Heart right ventricle (tissue), 16 donors: ENCODE results near the gene FEM1A. TPM values are rescaled to one million over a fixed set of nuclear protein-coding genes. Genes with fewer than 3 reads are reported as not detected.
"Not testable (repeated sequence)": the region's sequence is repeated elsewhere in the genome, so short reads cannot be mapped to it uniquely, and the experiment has no call there.

Experiments
- ATAC-seq, 8 donors: fragments of 200-7000 bp; cut with Tn5 transposase; one replicate each; pipeline ENCODE4 v1.9.1; 2020; ENCODE audit warnings: mild to moderate bottlenecking in 8 of 8, moderate library complexity in 8 of 8, moderate number of reproducible peaks in 1 of 8
- DNase-seq, 2 donors: peaks; one replicate each; pipeline ENCODE4 v3.0.0-alpha.2; 2020
- H3K27ac ChIP-seq, 10 donors: fragments of 200-600 bp; sonication (generic) in 2 of 10; one replicate each; pipeline versions ENCODE4 v1.5.0 to v1.8.0; 2020 to 2022; ENCODE audit warnings: mild to moderate bottlenecking in 3 of 10
- H3K27me3 ChIP-seq, 7 donors: fragments of 200-600 bp; one replicate each; pipeline ENCODE4 v1.8.0; 2021 to 2022; ENCODE audit warnings: mild to moderate bottlenecking in 2 of 7
- H3K36me3 ChIP-seq, 9 donors: fragments of 200-600 bp; sonication (generic) in 1 of 9; one replicate each; pipeline versions ENCODE4 v1.5.0 to v1.8.0; 2020 to 2022; ENCODE audit warnings: mild to moderate bottlenecking in 2 of 9
- H3K4me1 ChIP-seq, 9 donors: fragments of 200-600 bp; sonication (generic) in 1 of 9; one replicate each; pipeline versions ENCODE4 v1.5.0 to v1.8.0; 2020 to 2022; ENCODE audit warnings: mild to moderate bottlenecking in 4 of 9
- H3K4me3 ChIP-seq, 10 donors: fragments of 200-600 bp; sonication (generic) in 2 of 10; one replicate each; pipeline versions ENCODE4 v1.5.0 to v1.8.0; 2020 to 2022; ENCODE audit warnings: mild to moderate bottlenecking in 7 of 10, moderate library complexity in 2 of 10
- H3K9me3 ChIP-seq, 11 donors: fragments of 200-600 bp in 10 of 11; sonication (generic) in 2 of 11; one replicate each; pipeline versions ENCODE4 v1.5.0 to v1.8.0; 2013 to 2022; ENCODE audit warnings: mild to moderate bottlenecking in 2 of 11, control low read depth in 1 of 11, moderate library complexity in 1 of 11
- CTCF ChIP-seq, 9 donors: fragments of 200-600 bp; sonication (generic) in 2 of 9; IDR thresholded peaks; one replicate each; pipeline versions ENCODE4 v1.5.0 to v1.8.0; 2021 to 2022; ENCODE audit warnings: antibody characterized with exemption in 9 of 9, mild to moderate bottlenecking in 5 of 9, moderate library complexity in 1 of 9
- WGBS, 2 donors: extraction: QIAGEN DNeasy Blood & Tissue Kit; methylation state at CpG; one replicate each; pipeline ENCODE4 v1.1.7; 2013; ENCODE audit warnings: inconsistent platforms in 1 of 2; 5-methylcytosine and 5-hydroxymethylcytosine counted together
- intact Hi-C, 10 donors: fragments of 100-400 bp; cut with DNase I; formaldehyde crosslinking; loops; one replicate each; pipeline versions ENCODE4 v1.11.1 to v1.14.2; 2022
- polyA plus RNA-seq, 2 donors: library from polyadenylated mRNA; stranded (reverse); fragments of 200-250 nt; gene quantifications; one replicate each; pipeline ENCODE4 v1.2.3, GENCODE V29; 2013
- total RNA-seq, 10 donors: library from RNA; stranded (reverse); fragmentation: NEBNext Ultra II Directional in 3 of 10; extraction: Animal tissue kit (Norgen Biotek cat#: 25700) in 3 of 10; gene quantifications; one replicate each; pipeline versions ENCODE4 v1.2.1 to v1.2.4, GENCODE V29; 2021 to 2023
- donor health status: Arrhythmogenic right ventricular cardiomyopathy.
- donor health status: ischemic (EF 13 %, LVEDD 7.1; RV severe dilation, severe dysfunction).
- donor health status: healthy with polysubstance abuse.
- donor health status: DM: no; HTN: yes; CAD: no.
- donor health status: DM: no; HTN: no; CAD: no.
- donor health status: ischemic (EF 25% LVEDD 6.9; RV normal size, moderate dysfunction).
- donor health status: ischemic (EF 25% LVEDD 5.7; RV mildly dilated, moderate dysfunction).
- donor health status: healthy.
- donor health status: DM: yes; HTN: yes; CAD: no.
- donor health status: Ischemic cardiomyopathy.
- donor health status: ischemic (EF 35%, LVEDD 5.7; RV mildly dilated, moderate dysfunction).
- donor health status: nonischemic (EF 11% LVEDD 7.7; RV severe dilation, severe dysfunction).
- donor health status: DM: yes; HTN: yes; CAD: no.
- donor health status: PGD.
- donor health status: ischemic (EF 29% LVEDD 5.4; RV normal size, mild dysfunction).
- donor health status: nonischemic (EF 23%, LVEDD 6.1; RV moderate dilation, normal function).

Gene FEM1A
- total and polyA plus RNA-seq, 12 donors, result 14.4 to 51.6 (median 47.7) TPM

GRCh38 chr19:4775627-4776152, 15.8 kb upstream of the FEM1A start:
- Histone ChIP-seq H3K4me1 (no peaks in the 10 kb centered on the region), H3K9me3 (peaks cover 0 to 2% (median 0%) of the 10 kb centered on the region in 11 donors), H3K27ac (no peak overlapping the region), H3K27me3 (peaks cover 0 to 8% (median 0%) of the 10 kb centered on the region in 7 donors), H3K4me3 (no peak overlapping the region), H3K36me3 (no peaks in the 10 kb centered on the region)
- ATAC-seq (no peak), DNase-seq (no peak)
- intact Hi-C loops, result no loop called here
- no peak for TF ChIP-seq CTCF (IDR thresholded peaks at IDR 0.05)
- WGBS, 2 donors, result 63 to 65% methylated on average over 5 of the region's 5 CpGs

DNA sequence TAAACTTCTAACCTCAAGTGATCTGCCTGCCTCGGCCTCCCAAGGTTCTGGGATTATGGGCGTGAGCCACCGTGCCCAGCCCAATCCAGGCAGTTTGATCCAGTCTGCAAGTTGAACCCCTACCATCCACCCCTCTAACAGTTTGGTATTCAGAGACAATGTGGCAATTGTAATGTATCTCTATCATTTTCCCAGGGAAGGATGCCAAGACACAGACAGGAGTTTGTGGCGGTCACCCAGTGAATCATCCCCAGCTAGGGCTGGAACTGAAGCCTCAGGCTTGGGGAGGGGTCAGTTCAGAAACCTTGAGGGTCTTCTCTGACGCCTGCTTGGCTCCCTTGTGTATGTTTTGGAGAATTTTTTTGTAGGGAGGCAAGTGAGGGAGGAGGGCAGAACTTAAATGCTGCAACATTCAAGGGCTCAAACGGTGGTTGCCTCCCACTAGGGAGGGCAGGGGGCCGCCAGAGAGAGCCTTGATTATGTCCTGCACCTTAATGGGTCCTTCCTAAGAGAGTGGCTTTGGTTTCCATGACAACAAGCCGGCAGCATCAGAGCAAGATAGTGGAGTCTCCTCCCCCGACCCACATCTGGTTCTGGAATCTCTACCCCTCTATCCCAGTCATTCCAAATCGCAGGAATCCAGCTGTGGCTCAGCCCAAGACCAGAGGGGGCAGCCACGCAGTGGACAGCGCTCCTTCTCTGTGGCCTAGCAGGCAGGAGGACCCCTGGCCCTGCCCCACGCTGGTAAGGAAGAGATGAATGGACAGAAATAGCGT, 14.9 kb upstream of the FEM1A start:
- Histone ChIP-seq H3K27ac (no peak overlapping the region), H3K27me3 (peaks cover 0 to 8% (median 0%) of the 10 kb centered on the region in 7 donors), H3K4me3 (no peak overlapping the region), H3K9me3 (peaks cover 0 to 6% (median 0%) of the 10 kb centered on the region in 11 donors), H3K4me1 (no peaks in the 10 kb centered on the region), H3K36me3 (no peaks in the 10 kb centered on the region)
- TF ChIP-seq CTCF (IDR thresholded peaks at IDR 0.05), result no peak
- ATAC-seq (no peak), DNase-seq (no peak)
- WGBS, 2 donors, result 43 to 47% methylated on average over 14 of the region's 14 CpGs
- intact Hi-C loops, result no loop called here

GRCh38 chr19:4778124-4778523, 13.4 kb upstream of the FEM1A start:
- H3K27ac ChIP-seq, H3K9me3 ChIP-seq, H3K36me3 ChIP-seq, DNase-seq, H3K4me3 ChIP-seq, ATAC-seq, H3K27me3 ChIP-seq, intact Hi-C loops, H3K4me1 ChIP-seq: not testable (repeated sequence)
- 73 to 77% methylated on average over 5 of the region's 5 CpGs for WGBS, 2 donors

DNA sequence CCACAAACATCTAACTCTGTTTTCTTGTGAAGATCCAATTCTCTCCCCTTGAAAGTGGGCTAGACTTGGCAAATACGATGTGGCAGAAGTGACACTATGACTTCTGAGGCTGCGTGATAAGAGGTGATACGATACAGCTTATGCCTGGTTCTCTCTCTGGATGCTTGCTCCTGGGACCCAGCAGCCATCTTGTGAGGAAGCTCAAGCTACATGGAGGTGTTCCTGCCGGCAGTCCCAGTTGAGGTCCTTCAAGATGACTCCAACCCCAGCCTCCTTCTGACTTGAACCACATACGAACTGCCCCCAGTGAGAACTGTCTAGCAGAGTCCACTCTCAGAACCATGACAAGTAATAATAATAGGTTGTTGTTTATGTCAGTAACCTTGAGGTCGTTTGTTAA, 10.7 kb upstream of the FEM1A start:
- Histone ChIP-seq H3K4me3 (no peak overlapping the region), H3K27me3 (peaks cover 0 to 8% (median 2%) of the 10 kb centered on the region in 7 donors), H3K27ac (no peak overlapping the region), H3K4me1 (peaks cover 0 to 7% (median 0%) of the 10 kb centered on the region in 9 donors), H3K36me3 (no peaks in the 10 kb centered on the region), H3K9me3 (peaks cover 0 to 6% (median 0%) of the 10 kb centered on the region in 11 donors)
- intact Hi-C loops, result loop anchor here in 4 of 10 donors (5.0 to 10.0 kb wide), 3 partner anchors 39 to 46 kb away; no protein-coding TSS in a partner anchor
- no peak for ATAC-seq
- TF ChIP-seq CTCF (IDR thresholded peaks at IDR 0.05), result no peak
- WGBS, 2 donors, result 76 to 77% methylated on average over 6 of the region's 6 CpGs
- DNase-seq, result no peak

- no peaks in the 10 kb centered on the region for H3K36me3 ChIP-seq
- no peak for TF ChIP-seq CTCF (IDR thresholded peaks at IDR 0.05)
- DNase-seq, result no peak
- H3K27me3 ChIP-seq, result peaks cover 0 to 8% (median 0%) of the 10 kb centered on the region in 7 donors
- intact Hi-C loops, result loop anchor here in 4 of 10 donors (5.0 to 10.0 kb wide), 3 partner anchors 40 to 47 kb away; no protein-coding TSS in a partner anchor
- H3K4me3 ChIP-seq, result no peak overlapping the region
- H3K9me3 ChIP-seq, result peaks cover 0 to 6% (median 0%) of the 10 kb centered on the region in 11 donors
- 50 to 63% methylated on average over 3 of the region's 3 CpGs for WGBS, 2 donors
- no peak for ATAC-seq
- peaks cover 0 to 7% (median 0%) of the 10 kb centered on the region in 9 donors for H3K4me1 ChIP-seq
- no peak overlapping the region for H3K27ac ChIP-seq
Measured at GRCh38 chr19:4781801-4782200, 9.7 kb upstream of the FEM1A start.

DNA sequence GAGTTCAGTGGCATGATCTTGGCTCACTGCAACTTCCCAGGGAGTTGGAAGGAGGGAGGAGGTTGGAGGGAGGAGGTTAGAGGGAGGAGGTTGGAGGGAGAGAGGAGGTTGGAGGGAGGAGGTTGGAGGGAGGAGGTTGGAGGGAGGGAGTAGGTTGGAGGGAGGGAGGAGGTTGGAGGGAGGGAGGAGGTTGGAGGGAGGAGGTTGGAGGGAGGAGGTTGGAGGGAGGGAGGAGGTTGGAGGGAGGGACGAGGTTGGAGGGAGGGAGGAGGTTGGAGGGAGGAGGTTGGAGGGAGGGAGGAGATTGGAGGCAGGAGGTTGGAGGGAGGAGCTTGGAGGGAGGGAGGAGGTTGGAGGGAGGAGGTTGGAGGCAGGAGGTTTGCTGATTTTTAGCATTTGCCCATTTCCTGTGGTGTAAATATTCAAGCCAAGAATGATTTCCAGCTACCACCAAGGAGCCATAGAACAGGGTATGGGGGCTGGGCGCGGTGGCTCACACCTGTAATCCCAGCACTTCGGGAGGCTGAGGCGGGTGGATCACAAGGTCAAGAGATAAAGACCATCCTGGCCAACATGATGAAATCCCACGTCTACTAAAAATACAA, 5.0 kb upstream of the FEM1A start:
- not testable (repeated sequence) for ATAC-seq, H3K36me3 ChIP-seq, DNase-seq, H3K4me3 ChIP-seq, H3K27ac ChIP-seq, H3K27me3 ChIP-seq, H3K9me3 ChIP-seq
- peaks cover 0 to 16% (median 0%) of the 10 kb centered on the region in 9 donors for H3K4me1 ChIP-seq
- WGBS, 2 donors, result 70 to 78% methylated on average over 5 to 6 of the region's 6 CpGs
- intact Hi-C loops, result loop anchor here in 5 of 10 donors (5.0 to 10.0 kb wide), 2 partner anchors 52 to 54 kb away; no protein-coding TSS in a partner anchor
